Fibroblast of pulmonary artery (primary cell): ENCODE results near the gene KIF11.
A peak's percentile ranks its signal among the peaks of the same experiment; 100 is the strongest.
"Not testable (repeated sequence)": the region's sequence is repeated elsewhere in the genome, so short reads cannot be mapped to it uniquely, and the experiment has no call there.

ENCODE experiments used
- DNase-seq: peaks from one replicate; pipeline ENCODE4 v3.0.0-alpha.2; 2010; ENCODE audit warnings: low read depth
- H3K4me3 ChIP-seq: replicated peaks from 2 replicates; pipeline ENCODE4 v1.5.1; 2011; ENCODE audit warnings: low read depth, mild to moderate bottlenecking, control low read depth, low read length, moderate library complexity
- CTCF ChIP-seq: IDR thresholded peaks from 2 replicates; pipeline ENCODE4 v1.5.1; 2011; ENCODE audit warnings: mild to moderate bottlenecking, control low read depth, low read length, inconsistent platforms; ENCODE audit errors: missing control alignments

Gene KIF11

DNA sequence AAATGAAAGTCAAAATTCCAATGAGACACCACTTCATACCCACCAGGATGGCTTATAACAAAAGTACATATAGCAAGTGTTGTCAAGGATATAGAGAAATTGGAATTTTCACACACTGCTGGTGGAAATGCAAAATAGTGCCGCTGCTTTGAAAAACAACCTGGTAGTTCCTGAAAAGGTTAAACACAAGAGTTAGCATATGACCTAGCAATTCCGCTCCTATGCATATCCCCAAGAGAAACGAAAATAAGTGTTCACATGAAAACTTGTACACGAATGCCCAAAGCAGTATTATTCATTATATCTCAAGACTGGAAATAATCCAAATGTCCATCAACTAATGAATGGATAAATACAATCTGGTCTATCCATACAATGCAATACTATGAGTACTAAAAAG lies 33.9 kb upstream of the KIF11 start:
- TF ChIP-seq CTCF, result no peak
- no peak overlapping the region for H3K4me3 ChIP-seq

GRCh38 chr10:92562424-92562823 lies 30.5 kb upstream of the KIF11 start:
- no peak overlapping the region for H3K4me3 ChIP-seq
- no peak for DNase-seq
- no peak for TF ChIP-seq CTCF

More for the DNA sequence above, 33.9 kb upstream of the KIF11 start:
- DNase-seq, result no peak

DNA sequence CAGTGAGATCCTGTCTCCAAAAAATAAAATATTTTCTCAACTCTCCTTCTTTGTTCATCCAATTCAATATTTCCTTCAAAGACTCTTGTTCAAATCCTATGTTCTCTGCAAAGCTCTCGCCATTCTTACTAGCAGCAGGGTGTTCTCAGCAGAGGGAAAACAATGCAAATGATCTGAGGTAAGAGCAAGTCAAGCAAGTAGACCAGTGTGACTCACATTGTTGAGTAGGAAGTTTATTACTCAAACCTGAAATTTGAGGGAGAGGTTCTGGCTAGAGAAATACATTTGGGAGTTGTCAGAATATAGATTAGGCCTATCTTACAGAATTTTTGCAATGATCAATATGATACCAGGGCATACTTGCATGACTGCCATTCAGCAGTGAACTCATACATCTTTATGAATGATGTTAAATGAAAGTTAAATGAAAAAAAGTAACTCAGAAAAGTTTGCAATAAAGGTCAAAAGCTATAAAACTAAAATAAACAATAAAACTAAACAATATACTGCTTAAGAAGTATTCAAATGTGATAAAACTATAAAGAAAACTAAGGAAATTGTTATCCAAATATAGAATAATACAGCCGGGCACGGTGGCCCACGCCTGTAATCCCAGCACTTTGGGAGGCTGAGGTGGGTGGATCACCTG lies 24.9 kb upstream of the KIF11 start:
- DNase-seq, result peak; percentile 78
- no peak overlapping the region for H3K4me3 ChIP-seq
- TF ChIP-seq CTCF, result no peak

DNA sequence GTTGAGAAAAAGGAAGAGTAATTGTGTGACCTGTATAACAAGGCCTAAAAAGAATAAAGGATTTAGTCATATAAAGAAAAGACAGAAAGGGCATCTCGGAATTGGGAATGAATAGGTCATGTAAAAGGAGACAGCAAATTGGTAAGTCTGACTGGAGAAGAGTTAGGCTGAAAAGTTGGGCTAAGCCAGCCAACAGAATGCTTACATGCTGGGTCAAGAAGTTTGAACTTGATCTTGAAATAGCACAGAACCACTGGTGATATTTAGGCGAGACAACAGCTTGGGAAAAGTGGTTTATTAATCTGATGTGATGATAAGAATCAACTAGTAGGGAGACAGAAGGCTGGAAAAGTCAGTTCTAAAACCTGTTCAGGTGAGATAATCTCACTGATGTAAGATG lies 23.9 kb upstream of the KIF11 start:
- no peak for TF ChIP-seq CTCF
- DNase-seq, result no peak
- H3K4me3 ChIP-seq, result no peak overlapping the region

- not testable (repeated sequence) for H3K4me3 ChIP-seq, DNase-seq
Observed at GRCh38 chr10:92569663-92570062, 23.3 kb upstream of the KIF11 start.

- H3K4me3 ChIP-seq, result peak overlapping the region; percentile 90
- no peak for TF ChIP-seq CTCF
- peak; percentile 55 for DNase-seq
Observed at GRCh38 chr10:92571649-92572048, 21.3 kb upstream of the KIF11 start.

DNA sequence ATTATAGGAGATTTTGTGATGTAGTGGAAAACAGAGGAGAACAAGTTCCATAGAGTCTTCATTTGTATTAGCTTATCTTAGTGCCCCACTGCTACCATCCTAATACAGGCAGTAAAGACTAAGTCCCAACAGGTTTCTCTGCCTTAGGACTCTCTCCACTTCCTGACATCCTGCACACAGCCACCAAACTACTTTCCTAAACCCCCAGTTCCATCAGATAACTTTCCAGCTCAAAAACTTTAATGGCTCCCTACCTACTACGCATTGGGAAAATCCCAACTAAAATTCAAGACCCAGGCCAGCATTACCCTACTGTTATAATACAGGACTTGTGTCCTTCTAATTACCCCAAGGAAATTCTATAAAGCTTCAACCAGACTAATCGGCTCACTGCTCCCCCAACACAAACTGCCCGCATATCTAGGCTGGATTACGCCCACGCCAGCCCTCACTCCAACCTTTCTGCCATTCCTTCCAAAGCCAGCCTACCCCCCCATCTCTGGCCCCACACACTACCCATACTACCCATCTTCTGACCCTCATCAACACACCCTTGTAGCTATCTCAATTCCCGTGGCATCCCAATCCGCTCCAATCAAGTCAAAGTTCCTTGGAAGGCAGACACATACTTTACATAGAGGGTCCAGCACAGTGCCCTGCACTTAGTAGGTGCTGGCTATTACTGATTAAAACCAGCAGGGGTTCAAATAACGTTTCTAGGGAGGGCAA lies 20.4 kb upstream of the KIF11 start:
- DNase-seq, result no peak
- H3K4me3 ChIP-seq, result peak overlapping the region; percentile 90
- TF ChIP-seq CTCF, result no peak
